ENCODE results near the gene BRAT1.
"Not testable (repeated sequence)": the region's sequence is repeated elsewhere in the genome, so short reads cannot be mapped to it uniquely, and the experiment has no call there.

BRAT1 gene

GRCh38 chr7:2583798-2584580 is 28.7 kb upstream of the BRAT1 start:
- DNase-seq: no peak

GRCh38 chr7:2582006-2582735 is 26.8 kb upstream of the BRAT1 start:
- DNase-seq: no peak

DNA sequence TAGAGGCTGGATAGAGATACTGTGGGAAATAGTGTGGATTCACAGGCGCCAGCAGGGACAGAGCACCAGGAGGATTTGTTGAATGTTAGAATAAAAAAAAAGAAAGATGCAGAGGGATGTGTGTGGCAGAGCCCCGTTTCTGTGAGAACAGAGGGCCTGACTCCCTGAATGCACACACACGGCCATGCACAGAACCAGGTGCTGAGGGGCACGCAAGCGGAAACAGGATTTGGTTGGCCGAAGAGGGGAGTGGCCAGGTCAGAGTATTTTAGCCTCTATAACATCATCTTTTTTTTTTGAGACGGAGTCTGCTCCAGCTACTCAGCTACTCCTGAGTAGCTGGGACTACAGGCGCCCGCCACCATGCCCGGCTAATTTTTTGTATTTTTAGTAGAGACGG is 25.3 kb upstream of the BRAT1 start:
- DNase-seq: no peak

DNA sequence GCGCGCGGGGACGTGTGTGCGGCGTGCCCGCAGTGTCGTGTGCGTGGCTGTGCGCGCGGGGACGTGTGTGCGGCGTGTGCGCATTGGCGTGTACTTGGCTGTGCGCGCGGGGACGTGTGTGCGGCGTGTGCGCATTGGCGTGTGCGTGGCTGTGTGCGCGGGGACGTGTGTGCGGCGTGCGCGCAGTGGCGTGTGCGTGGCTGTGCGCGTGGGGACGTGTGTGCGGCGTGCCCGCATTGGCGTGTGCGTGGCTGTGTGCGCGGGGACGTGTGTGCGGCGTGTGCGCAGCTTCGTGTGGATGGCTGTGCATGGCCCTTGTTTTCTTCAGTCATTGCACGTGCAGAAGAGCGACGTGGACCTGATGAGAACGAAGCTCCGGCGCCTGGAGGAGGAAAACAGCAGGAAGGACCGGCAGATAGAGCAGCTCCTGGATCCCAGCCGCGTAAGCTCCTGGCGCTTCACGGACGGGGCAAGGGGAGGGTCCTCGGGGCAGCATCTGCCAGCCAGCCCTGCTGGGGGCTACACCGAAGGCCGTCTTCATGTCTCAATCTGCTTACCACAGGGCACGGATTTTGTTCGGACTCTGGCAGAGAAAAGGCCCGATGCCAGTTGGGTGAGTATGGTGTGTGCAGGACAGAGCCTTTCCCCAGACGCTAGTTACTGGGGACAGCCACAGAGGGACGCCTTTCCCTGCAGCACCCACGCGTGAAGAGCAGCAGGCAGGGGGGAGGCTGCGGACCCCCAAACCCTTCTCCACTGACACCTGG is 22.8 kb upstream of the BRAT1 start:
- DNase-seq: no peak

- no peak for DNase-seq
Measured at GRCh38 chr7:2576742-2577491, 21.6 kb upstream of the BRAT1 start.

- no peak for DNase-seq
Measured at GRCh38 chr7:2575733-2576340, 20.5 kb upstream of the BRAT1 start.

- DNase-seq: no peak
Measured at GRCh38 chr7:2575046-2575732, 19.9 kb upstream of the BRAT1 start.

- DNase-seq: no peak
Measured at GRCh38 chr7:2573761-2574160, 18.4 kb upstream of the BRAT1 start.

DNA sequence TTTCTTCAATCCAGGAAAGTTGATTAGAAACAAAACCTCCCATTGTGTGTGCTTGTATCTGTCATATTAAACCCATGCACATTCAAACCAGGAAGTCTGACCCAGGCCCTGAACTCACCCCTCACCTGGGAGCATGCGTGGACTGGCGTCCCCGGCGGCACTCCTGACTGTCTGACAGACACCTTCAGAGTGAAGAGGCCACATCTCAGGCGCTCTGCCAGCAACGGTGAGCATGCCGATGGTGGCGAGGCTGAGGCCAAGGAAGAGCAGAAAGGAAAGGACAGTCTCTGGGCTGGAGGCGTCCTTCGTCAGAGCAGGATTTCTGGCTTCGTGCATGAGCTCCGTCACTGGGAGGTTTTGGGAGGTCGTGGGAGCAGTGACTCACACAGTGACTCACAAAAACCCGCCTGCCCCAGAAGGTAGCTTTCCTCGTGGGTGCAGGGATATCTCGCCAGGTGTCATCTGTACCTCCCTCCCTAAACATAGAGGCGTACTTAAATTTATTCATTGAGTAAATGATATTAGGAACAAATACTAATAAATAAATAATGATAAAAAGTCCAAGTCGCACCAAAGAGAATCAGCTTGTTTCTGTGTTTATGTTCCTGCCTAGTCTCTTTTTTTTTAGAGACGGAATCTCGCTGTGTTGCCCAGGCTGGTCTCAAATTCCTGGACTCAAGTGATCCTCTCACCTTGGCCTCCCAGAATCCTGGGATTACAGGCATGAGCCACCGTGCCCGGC is 16.9 kb upstream of the BRAT1 start:
- no peak for DNase-seq

DNA sequence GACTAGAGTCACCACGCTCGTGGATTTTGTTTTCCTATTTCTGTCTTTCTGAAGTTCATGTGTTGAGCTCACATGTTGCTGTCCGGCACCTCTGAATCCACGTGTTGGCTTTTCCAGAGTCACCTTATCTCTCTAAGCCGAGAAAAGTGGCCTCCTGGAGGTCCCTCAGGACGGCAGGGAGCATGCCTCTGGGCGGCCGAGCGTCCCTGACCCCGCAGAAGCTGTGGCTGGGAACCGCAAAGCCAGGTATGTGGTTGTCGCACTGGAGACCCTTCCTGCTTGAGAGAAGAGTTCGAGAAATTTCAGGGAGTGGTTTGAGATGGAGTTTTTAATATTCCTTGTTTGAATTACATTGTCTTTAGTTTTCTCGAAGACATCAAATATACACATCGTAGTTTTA is 16.1 kb upstream of the BRAT1 start:
- DNase-seq: no peak

GRCh38 chr7:2570021-2570420 is 14.7 kb upstream of the BRAT1 start:
- no peak for DNase-seq

DNA sequence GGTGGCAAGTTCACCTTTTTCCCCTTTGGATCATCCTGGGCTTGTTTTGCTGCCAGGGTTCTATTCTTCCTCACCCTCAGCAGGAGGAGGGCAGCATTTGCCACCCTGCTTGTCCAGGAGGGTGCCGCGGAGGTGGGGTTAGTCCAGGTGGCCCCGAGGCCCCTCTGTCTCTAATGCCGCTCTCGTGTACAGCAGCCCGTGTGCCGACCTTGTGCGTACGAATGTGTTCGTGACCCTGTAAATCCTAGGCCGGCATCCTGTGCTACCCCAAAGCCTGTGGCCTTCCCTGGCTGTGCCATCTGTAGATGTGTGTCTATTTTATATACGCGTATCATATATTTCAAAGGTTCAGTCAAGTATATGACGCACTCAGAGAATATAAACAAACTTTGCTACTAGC is 14.1 kb upstream of the BRAT1 start:
- DNase-seq: no peak

DNA sequence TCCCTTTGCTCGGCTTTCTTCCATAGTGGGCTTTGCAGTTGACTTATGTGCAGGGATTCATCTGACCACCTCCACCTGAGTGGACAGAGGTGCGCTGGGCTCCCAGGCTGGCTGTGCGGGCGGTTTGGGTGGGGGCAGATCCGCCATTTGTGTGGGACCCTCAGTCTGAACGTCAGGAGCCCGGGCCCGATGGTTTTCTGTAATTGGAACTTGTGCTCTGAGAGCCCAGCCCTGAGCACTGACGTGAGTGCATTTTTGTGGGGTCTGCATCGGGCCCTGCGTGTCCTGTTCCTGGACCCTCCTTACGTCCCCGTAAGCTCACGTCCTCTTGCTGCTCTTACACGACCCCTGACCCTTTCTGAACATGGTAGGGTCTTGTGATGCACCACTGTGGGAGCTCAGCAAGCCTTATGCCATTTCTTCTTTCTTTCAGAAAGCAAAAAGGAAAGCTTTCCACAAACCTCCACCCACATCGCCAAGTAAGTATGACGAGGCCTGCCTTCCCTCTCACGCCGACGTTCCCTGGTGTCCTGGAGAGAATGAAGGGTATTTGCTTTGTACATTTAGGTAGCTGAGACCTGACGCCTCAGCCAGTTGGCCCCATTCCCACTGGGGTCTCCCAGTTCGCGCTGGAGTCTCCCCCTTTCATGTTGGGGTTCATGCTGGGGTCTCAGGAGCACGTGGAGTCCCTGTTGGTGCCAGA is 13.3 kb upstream of the BRAT1 start:
- DNase-seq: no peak

DNA sequence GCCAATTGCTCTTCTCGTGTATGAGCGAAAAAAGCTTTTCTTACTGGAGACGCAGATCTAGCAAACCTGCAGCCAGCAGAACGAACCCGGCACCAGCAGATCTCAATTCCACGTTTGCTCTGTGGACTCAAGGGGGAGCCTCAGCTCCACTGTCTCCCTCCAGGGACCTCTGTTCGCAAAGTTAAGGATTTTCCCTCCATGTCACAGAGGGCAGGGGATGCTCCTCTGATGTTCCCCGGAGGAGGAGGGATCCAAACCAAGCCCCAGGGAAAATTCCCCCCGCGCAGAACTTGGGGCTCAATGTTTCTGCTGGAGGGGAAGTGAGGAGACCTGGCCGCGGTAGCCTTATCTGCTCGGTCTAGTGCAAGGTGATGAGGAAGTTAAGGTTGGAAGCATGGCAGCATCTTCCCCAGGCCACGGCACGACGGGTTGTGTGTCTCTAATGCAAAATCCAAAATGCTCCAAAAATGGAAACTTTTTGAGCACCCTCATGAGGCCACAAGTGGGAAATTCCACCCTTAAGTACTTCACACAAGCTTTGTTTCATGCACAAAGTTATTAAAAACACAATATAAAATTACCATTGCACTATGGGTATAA is 12.5 kb upstream of the BRAT1 start:
- DNase-seq: no peak

- DNase-seq: peak; percentile 72
Measured at GRCh38 chr7:2566890-2567678, 11.8 kb upstream of the BRAT1 start.

DNA sequence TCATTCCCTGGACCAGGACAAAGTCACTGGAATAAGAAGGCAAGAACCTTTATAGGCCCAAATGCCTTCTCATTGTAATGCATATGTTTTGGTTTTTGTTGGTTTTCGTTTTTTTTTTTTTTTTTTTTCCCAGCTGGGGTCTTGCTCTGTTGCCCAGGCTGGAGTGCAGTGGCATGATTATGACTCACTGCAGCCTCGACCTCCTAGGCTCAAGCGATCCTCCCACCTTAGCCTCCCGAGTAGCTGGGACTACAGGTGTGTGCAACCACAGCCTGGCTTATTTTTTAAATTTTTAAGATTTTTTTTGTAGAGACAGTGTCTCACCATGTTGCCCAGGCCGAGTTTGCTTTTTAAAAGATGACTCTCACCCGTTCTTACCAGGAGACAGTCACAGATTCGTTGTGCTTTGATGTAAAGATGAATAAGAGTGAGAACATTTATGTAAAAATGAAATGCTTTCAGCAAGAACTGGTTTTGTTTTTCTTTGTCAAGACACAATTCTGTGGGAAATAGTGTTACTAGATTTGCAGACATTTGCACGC is 11.1 kb upstream of the BRAT1 start:
- DNase-seq: no peak

- DNase-seq: no peak
Measured at GRCh38 chr7:2564970-2565540, 9.7 kb upstream of the BRAT1 start.

DNA sequence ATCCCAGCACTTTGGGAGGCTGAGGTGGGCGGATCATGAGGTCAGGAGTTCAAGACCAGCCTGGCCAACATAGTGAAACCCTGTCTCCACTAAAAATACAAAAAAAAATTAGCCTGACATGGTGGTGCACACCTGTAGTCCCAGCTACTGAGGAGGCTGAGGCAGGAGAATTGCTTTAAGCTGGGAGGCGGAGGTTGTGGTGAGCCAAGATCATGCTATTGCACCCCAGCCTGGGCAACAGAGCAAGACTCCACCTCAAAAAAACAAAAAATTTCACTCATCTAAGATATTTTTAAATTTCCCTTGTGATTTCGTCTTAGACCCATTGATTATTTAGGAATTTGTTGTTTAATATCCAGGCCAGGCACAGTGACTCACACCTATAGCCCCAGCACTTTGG is 8.6 kb upstream of the BRAT1 start:
- DNase-seq: not testable (repeated sequence)
